ENCODE measurements around the gene MCHR1.

GRCh38 chr22:40714499-40715337, 35.4 kb downstream of the MCHR1 start:
- no peak for TF ChIP-seq CTCF (IDR thresholded peaks at IDR 0.05; ENCODE audit: low read depth, low read length, poor library complexity, severe bottlenecking)
- no peak for TF ChIP-seq EZH2phosphoT487 (IDR thresholded peaks at IDR 0.05; ENCODE audit: borderline replicate concordance, low read length)

All from DOHH2 (cell line).